GM12891 (cell line): Measurements from ENCODE around the gene KDM4B.
"Not testable (repeated sequence)": the region's sequence is repeated elsewhere in the genome, so short reads cannot be mapped to it uniquely, and the experiment has no call there.

Source experiments
- DNase-seq: peaks from one replicate; pipeline ENCODE4 v3.0.0; 2011; ENCODE audit warnings: low spot score; ENCODE audit not compliant: insufficient read length
- FAIRE-seq: peaks from 2 replicates; lab custom pipeline; 2011; peaks lifted over from hg19 to GRCh38; lab: Jason Lieb, UNC
- PAX5 ChIP-seq: IDR thresholded peaks from 2 replicates; pipeline ENCODE4 v1.6.1; 2011; ENCODE audit warnings: low read length, moderate library complexity, mild to moderate bottlenecking; ENCODE audit not compliant: insufficient read depth, severe bottlenecking
- POLR2A ChIP-seq: IDR thresholded peaks from 2 replicates; pipeline ENCODE4 v1.6.1; 2011; ENCODE audit warnings: low read depth, low read length, control low read depth
- POLR2AphosphoS5 ChIP-seq: IDR thresholded peaks from 2 replicates; pipeline ENCODE4 v1.6.1; 2011; ENCODE audit warnings: low read depth, low read length, control low read depth
- POU2F2 ChIP-seq: IDR thresholded peaks from 2 replicates; pipeline ENCODE4 v1.6.1; 2011; ENCODE audit warnings: low read depth, mild to moderate bottlenecking, control low read depth, low read length, moderate library complexity
- SPI1 ChIP-seq: IDR thresholded peaks from 2 replicates; pipeline ENCODE4 v1.6.1; 2011; ENCODE audit warnings: low read depth, low read length, control low read depth
- TAF1 ChIP-seq: IDR thresholded peaks from 2 replicates; pipeline ENCODE4 v1.6.1; 2011; ENCODE audit warnings: low read depth, low read length, control low read depth

Gene KDM4B

GRCh38 chr19:5182751-5183150 is 213.8 kb downstream of the KDM4B start:
- no peak for DNase-seq
- FAIRE-seq, result no peak
- no peak for TF ChIP-seq POLR2A
- no peak for TF ChIP-seq SPI1
- no peak for TF ChIP-seq POLR2AphosphoS5
- TF ChIP-seq POU2F2, result no peak
- no peak for TF ChIP-seq TAF1
- no peak for TF ChIP-seq PAX5

GRCh38 chr19:5183616-5184015 is 214.7 kb downstream of the KDM4B start:
- no peak for FAIRE-seq
- no peak for TF ChIP-seq PAX5
- TF ChIP-seq TAF1, result no peak
- no peak for TF ChIP-seq SPI1
- TF ChIP-seq POLR2AphosphoS5, result no peak
- TF ChIP-seq POLR2A, result no peak
- no peak for TF ChIP-seq POU2F2
- DNase-seq, result no peak

- TF ChIP-seq POLR2A (no peak), TAF1 (no peak), PAX5 (no peak)
- FAIRE-seq, result no peak
Measured at GRCh38 chr19:5184930-5185329, 216.0 kb downstream of the KDM4B start.

GRCh38 chr19:5186293-5187050 is 217.6 kb downstream of the KDM4B start:
- DNase-seq (no peak), FAIRE-seq (no peak)
- TF ChIP-seq TAF1 (no peak), PAX5 (no peak), POLR2AphosphoS5 (no peak), POLR2A (no peak), POU2F2 (no peak), SPI1 (no peak)

More at GRCh38 chr19:5184930-5185329, 216.0 kb downstream of the KDM4B start:
- DNase-seq, result no peak

- DNase-seq (no peak), FAIRE-seq (no peak)
- TF ChIP-seq SPI1 (no peak), POLR2A (no peak), POLR2AphosphoS5 (no peak), PAX5 (no peak), POU2F2 (no peak), TAF1 (no peak)
Measured at GRCh38 chr19:5188548-5189317, 219.8 kb downstream of the KDM4B start.

- TF ChIP-seq POLR2A (no peak), PAX5 (no peak), POU2F2 (no peak), SPI1 (no peak), POLR2AphosphoS5 (no peak), TAF1 (no peak)
- no peak for FAIRE-seq
- DNase-seq, result no peak
Measured at GRCh38 chr19:5189318-5189607, 220.3 kb downstream of the KDM4B start.

GRCh38 chr19:5191091-5191490 is 222.2 kb downstream of the KDM4B start:
- DNase-seq (no peak), FAIRE-seq (no peak)
- TF ChIP-seq TAF1, result no peak
- no peak for TF ChIP-seq SPI1
- no peak for TF ChIP-seq POLR2A
- no peak for TF ChIP-seq PAX5
- no peak for TF ChIP-seq POLR2AphosphoS5
- no peak for TF ChIP-seq POU2F2

- TF ChIP-seq PAX5 (no peak), TAF1 (no peak), POLR2AphosphoS5 (no peak), SPI1 (no peak), POLR2A (no peak), POU2F2 (no peak)
- DNase-seq (no peak), FAIRE-seq (no peak)
Measured at GRCh38 chr19:5192568-5192967, 223.7 kb downstream of the KDM4B start.

- FAIRE-seq (no peak), DNase-seq (no peak)
- TF ChIP-seq POU2F2, result no peak
- no peak for TF ChIP-seq SPI1
- TF ChIP-seq PAX5, result no peak
- no peak for TF ChIP-seq POLR2A
- TF ChIP-seq TAF1, result no peak
- no peak for TF ChIP-seq POLR2AphosphoS5
Measured at GRCh38 chr19:5193192-5193591, 224.3 kb downstream of the KDM4B start.

- FAIRE-seq, result no peak
- no peak for DNase-seq
- TF ChIP-seq POU2F2 (no peak), TAF1 (no peak), SPI1 (no peak), PAX5 (no peak), POLR2AphosphoS5 (no peak)
Measured at GRCh38 chr19:5194641-5195040, 225.7 kb downstream of the KDM4B start.

- FAIRE-seq, DNase-seq: not testable (repeated sequence)
Measured at GRCh38 chr19:5195587-5195986, 226.7 kb downstream of the KDM4B start.
